Neural cell (in vitro differentiated cells): Measurements from ENCODE around the gene INPP5A.

Experiments
- CTCF ChIP-seq: fragments of 450-650 bp; IDR thresholded peaks from 2 replicates; pipeline ENCODE4 v1.5.1; 2014; ENCODE audit warnings: antibody characterized with exemption, mild to moderate bottlenecking, moderate library complexity; ENCODE audit not compliant: poor library complexity, severe bottlenecking
- SMC3 ChIP-seq: fragments of 450-650 bp; conservative IDR thresholded peaks from 2 replicates; pipeline ENCODE4 v1.6.1; 2014; ENCODE audit warnings: antibody characterized with exemption, mild to moderate bottlenecking, moderate library complexity; ENCODE audit not compliant: poor library complexity

GRCh38 chr10:132549371-132549770, 11.8 kb downstream of the INPP5A start:
- TF ChIP-seq CTCF, result no peak
- TF ChIP-seq SMC3, result no peak
